LNCAP (cell line): ENCODE results near the gene RAPGEF5.

ENCODE experiments used
- TF ChIP-seq, protein P1 (sequence below): fragments of 450-650 bp; IDR thresholded peaks from 2 replicates; pipeline ENCODE4 v1.5.1; 2017; ENCODE audit warnings: mild to moderate bottlenecking

The RAPGEF5 gene

DNA sequence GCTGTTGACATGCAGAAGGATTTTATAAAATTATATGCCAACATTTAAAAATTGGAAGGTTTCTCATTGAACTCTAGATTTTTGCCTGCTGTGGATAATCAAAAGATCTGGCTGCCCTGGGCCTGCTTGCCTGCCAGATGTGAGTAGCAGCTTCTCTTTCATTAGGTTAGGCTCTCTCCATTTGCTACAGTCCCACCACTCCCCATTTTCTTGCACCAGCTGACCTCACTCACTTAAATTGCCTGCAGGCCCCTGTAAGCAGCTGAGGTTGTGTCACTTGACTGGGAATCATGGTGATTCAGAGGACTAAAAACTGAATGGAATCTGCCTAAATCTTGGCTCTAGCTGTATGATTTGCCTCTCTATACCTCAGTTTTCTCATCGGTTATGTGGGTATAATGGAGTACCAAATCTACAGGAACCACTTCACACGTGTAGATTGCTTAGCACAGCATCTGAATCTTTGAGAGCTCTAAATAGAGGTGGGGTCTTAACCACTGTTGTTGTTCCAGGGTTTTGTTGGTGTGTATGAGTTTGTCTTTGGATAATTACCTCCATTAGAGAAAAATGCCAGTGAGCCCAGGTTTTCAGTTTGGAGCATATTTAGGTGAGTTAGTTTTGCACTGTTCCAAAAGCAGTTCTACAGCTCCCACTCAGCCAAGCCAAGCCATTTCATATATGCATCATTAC, 18.6 kb upstream of the RAPGEF5 start:
- TF ChIP-seq, protein P1, sequence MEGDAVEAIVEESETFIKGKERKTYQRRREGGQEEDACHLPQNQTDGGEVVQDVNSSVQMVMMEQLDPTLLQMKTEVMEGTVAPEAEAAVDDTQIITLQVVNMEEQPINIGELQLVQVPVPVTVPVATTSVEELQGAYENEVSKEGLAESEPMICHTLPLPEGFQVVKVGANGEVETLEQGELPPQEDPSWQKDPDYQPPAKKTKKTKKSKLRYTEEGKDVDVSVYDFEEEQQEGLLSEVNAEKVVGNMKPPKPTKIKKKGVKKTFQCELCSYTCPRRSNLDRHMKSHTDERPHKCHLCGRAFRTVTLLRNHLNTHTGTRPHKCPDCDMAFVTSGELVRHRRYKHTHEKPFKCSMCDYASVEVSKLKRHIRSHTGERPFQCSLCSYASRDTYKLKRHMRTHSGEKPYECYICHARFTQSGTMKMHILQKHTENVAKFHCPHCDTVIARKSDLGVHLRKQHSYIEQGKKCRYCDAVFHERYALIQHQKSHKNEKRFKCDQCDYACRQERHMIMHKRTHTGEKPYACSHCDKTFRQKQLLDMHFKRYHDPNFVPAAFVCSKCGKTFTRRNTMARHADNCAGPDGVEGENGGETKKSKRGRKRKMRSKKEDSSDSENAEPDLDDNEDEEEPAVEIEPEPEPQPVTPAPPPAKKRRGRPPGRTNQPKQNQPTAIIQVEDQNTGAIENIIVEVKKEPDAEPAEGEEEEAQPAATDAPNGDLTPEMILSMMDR = no peak

DNA sequence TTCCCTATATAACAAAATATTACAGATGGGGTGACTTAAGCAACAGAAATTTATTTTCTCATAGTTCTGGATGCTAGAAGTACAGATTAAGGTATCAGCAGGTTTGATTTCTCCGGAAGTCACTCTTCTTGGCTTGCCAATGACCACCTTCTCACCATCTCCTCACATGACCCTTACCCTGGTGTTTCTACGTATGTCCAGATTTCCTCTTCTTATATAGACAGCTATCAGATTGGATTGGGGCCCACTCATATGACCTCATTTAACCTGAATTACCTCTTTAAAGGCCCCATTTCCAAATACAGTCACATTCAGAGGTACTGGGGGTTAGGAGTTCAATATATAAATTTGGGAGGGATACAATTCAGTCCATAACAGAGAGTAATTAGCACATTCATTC, 17.0 kb upstream of the RAPGEF5 start:
- TF ChIP-seq, protein P1 = no peak

DNA sequence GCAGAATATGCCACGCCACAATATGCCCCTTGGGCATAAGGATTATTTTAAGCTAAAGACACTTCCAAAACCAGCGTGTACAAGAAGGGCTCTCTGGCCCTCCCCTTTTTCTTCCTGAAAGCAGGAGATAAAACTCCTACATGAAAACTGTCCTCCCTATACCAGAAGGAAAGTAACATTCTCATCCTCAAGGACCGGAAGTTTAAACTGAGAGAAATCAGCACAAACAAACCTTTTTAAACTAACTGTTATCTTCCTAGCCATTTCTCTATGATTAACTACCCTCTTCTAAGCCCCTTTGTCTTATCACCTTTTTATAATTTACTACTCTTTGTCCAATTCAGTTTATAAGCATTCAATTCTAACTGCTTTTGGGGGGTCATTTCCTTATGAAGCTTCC, 16.4 kb upstream of the RAPGEF5 start:
- TF ChIP-seq, protein P1 = no peak

DNA sequence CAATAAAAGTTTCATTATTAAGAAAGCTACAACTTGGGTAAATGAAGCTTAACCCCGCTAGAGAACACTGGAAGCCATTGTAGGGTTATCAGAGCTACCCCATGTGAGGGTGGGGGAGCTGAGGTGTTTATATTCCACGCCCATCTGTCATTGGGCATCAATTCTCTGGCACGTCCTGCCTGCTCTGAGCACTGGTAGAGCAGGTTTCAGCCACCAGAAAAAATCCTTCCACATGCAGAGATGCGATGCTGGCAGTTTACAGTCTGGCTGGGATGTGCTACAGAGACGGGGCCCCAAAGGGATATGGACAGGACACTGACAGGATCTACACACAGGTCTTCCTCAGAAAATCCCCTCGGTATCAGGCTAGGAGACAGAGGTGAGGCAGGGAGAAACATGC, 15.9 kb upstream of the RAPGEF5 start:
- TF ChIP-seq, protein P1 = no peak

DNA sequence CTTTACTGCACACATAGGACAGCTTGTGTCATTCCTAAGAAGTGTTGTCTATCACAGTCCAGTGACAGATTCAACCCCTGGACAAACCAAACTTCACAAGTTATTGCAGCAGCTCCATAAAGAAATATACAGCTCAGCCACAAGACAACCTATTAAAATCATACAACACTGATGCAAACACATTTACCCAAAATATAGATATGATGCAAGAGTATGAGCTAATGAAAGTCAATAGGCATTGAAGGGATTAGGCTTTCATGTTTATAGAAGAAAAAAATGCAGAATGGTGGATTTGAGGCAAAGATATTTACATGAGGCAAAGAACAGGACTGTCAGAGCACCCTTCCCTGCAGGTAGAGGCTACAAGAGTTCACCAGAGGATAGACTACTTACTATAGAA, 14.9 kb upstream of the RAPGEF5 start:
- TF ChIP-seq, protein P1 = no peak

DNA sequence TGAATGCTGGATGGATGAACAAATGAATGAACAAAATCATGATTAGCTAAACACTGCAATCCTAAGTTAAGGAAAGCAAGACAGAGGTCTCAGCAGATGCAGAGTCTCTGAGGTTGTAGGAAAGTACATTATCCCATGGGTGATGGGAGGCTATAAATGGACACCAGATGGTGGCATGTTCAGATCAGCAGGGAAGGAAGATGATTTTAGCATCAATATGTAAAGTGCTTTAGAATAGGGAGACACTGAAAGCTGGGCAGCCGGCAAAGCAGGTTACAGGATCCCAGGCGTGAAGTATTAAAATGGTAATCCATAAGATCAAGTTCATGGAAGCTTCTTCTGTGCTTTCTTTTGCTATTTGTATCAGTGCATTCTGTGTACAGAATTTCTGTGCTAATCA, 7.9 kb upstream of the RAPGEF5 start:
- TF ChIP-seq, protein P1 = no peak

DNA sequence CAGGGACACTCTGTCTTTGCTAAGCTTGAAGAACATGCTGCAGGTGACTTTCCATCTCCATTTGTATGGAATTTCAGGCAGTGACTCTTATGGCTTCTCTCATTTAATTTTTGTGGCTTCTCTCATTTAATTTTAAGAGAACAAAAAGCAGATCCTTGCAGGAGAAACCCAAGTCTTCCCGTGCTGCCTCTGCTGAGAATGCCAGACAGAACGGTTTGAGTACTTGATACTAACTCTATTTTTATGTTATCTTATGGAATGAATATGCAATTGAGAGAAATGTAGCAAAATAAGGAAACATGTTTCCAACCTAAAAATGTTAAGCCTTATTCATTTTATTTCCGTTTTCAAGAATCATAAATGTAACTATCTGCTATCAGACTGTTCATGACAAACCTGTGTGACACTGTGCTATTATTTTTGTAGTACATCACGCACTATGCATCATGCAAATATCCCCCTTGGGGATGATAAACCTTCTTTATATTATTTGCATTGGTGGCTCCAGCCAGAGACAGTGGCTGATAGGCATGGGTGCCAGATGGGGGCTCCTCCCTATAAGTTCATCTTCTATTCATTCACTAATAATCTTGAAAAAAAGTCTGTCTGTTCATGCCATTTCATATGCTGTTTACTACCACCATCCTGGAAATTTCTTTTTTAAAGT, 6.9 kb upstream of the RAPGEF5 start:
- TF ChIP-seq, protein P1 = no peak
